GM23248 (cell line): ENCODE data around the gene CCDC158. TPM values are rescaled to one million over a fixed set of nuclear protein-coding genes. Genes with fewer than 3 reads are reported as not detected.

ENCODE experiments used
- DNase-seq: peaks from one replicate; pipeline ENCODE4 v3.0.0-alpha.2; 2015
- H2AFZ ChIP-seq: fragments of 200-600 bp; sonication (generic); 2 replicates; pipeline ENCODE4 v1.6.1; 2016; ENCODE audit warnings: antibody characterized with exemption
- H3F3A ChIP-seq: fragments of 200-600 bp; sonication (generic); 2 replicates; pipeline ENCODE4 v1.6.1; 2016; ENCODE audit warnings: mild to moderate bottlenecking, antibody characterized with exemption, mixed run types; ENCODE audit not compliant: insufficient read depth
- H3K27ac ChIP-seq: fragments of 200-600 bp; sonication (generic); 2 replicates; pipeline ENCODE4 v1.5.1; 2016; ENCODE audit warnings: mild to moderate bottlenecking
- H3K27me3 ChIP-seq: fragments of 200-600 bp; sonication (generic); replicated peaks from 2 replicates; pipeline ENCODE4 v1.6.1; 2016; ENCODE audit warnings: mild to moderate bottlenecking; ENCODE audit not compliant: insufficient read depth
- H3K36me3 ChIP-seq: fragments of 200-600 bp; sonication (generic); 2 replicates; pipeline ENCODE4 v1.6.1; 2016; ENCODE audit warnings: low read depth, mild to moderate bottlenecking
- H3K4me1 ChIP-seq: fragments of 200-600 bp; sonication (generic); 2 replicates; pipeline ENCODE4 v1.6.1; 2016; ENCODE audit warnings: mild to moderate bottlenecking; ENCODE audit not compliant: insufficient read depth
- H3K4me2 ChIP-seq: fragments of 200-600 bp; sonication (generic); one replicate; pipeline ENCODE4 v1.6.1; 2016; ENCODE audit warnings: mild to moderate bottlenecking; ENCODE audit not compliant: unreplicated experiment
- H3K4me3 ChIP-seq: fragments of 200-600 bp; sonication (generic); 2 replicates; pipeline ENCODE4 v1.5.1; 2016; ENCODE audit warnings: mild to moderate bottlenecking
- H3K79me2 ChIP-seq: fragments of 200-600 bp; sonication (generic); 2 replicates; pipeline ENCODE4 v1.6.1; 2016; ENCODE audit warnings: mild to moderate bottlenecking; ENCODE audit not compliant: insufficient read depth
- H3K9ac ChIP-seq: fragments of 200-600 bp; sonication (generic); 2 replicates; pipeline ENCODE4 v1.6.1; 2016; ENCODE audit warnings: mild to moderate bottlenecking
- H3K9me2 ChIP-seq: fragments of 200-600 bp; sonication (generic); 2 replicates; pipeline ENCODE4 v1.6.1; 2016; ENCODE audit warnings: mixed run types, mild to moderate bottlenecking, moderate library complexity; ENCODE audit not compliant: insufficient read depth
- H3K9me3 ChIP-seq: fragments of 200-600 bp; sonication (generic); one replicate; pipeline ENCODE4 v1.6.1; 2017; ENCODE audit warnings: low read depth
- H4K20me1 ChIP-seq: fragments of 200-600 bp; sonication (generic); 2 replicates; pipeline ENCODE4 v1.6.0; 2016; ENCODE audit not compliant: insufficient read depth
- EZH2 ChIP-seq: fragments of 200-600 bp; sonication (generic); IDR thresholded peaks from 2 replicates; pipeline ENCODE4 v1.6.1; 2018; ENCODE audit warnings: antibody characterized with exemption, mild to moderate bottlenecking; ENCODE audit not compliant: insufficient read depth, poor library complexity, severe bottlenecking
- EZH2phosphoT487 ChIP-seq: fragments of 200-600 bp; sonication (generic); IDR thresholded peaks from 2 replicates; pipeline ENCODE4 v1.6.1; 2018; ENCODE audit warnings: antibody characterized with exemption, moderate library complexity, mild to moderate bottlenecking, low read depth; ENCODE audit not compliant: insufficient read depth
- WGBS, 2 experiments: methylation state at CpG; one replicate each; pipeline ENCODE4 v1.1.6; 2015 to 2017; ENCODE audit warnings: low lambda C conversion rate in 2 of 2, low coverage in 1 of 2; ENCODE audit errors: missing lambda C conversion rate in 2 of 2; 5-methylcytosine and 5-hydroxymethylcytosine counted together
- in situ Hi-C: fragments of 300-500 bp; cut with MboI; formaldehyde crosslinking; loops from 2 replicates; pipeline ENCODE4 v1.15.0; 2020
- polyA plus RNA-seq: library from polyadenylated mRNA; unstranded; fragments of >200 nt; fragmentation: Nextera tagmentation; extraction: Ambion mirVana; gene quantifications from 2 replicates; pipeline ENCODE4 v1.2.1, GENCODE V29; 2016
- total RNA-seq: library from RNA; depleted of rRNA; stranded (reverse); fragments of >200 nt; shearing (Covaris generic); gene quantifications from 2 replicates; pipeline ENCODE4 v1.2.3, GENCODE V29; 2014

CCDC158 gene
- total and polyA plus RNA-seq, 2 experiments from 2014 or later, result 0.14 TPM; not detected in 1

DNA sequence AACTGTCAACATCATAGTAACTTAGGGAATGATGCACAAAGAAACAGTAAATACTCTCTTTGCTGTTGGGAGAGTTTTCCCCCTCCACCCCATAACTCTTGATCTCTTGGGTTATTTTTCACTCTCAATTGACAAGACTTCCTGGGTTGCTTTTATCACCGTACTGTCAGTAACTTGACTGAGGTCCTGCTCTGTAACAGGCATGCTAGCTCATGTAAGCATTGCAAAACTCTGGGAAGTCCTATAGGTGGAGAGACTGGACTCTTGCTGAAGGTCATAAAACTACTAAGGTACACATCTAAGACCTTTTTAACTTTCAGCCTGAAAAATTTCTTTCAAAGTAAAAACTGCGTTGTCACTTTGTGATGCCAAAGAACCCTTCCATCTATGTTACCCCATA is 25.0 kb upstream of the CCDC158 start:
- no peak overlapping the region for H3K9ac ChIP-seq
- no peaks in the 10 kb centered on the region for H4K20me1 ChIP-seq
- H2AFZ ChIP-seq, result no peak overlapping the region
- 83 to 91% methylated on average over 2 of the region's 2 CpGs for WGBS, 2 experiments
- DNase-seq, result no peak
- H3K4me2 ChIP-seq, result no peak overlapping the region
- no peaks in the 10 kb centered on the region for H3K36me3 ChIP-seq
- H3K4me1 ChIP-seq, result no peaks in the 10 kb centered on the region
- in situ Hi-C loops, result no loop called here
- TF ChIP-seq EZH2 (no peak), EZH2phosphoT487 (no peak)
- no peaks in the 10 kb centered on the region for H3K79me2 ChIP-seq
- H3K4me3 ChIP-seq, result no peak overlapping the region
- peaks cover 6% of the 10 kb centered on the region for H3K27me3 ChIP-seq
- H3F3A ChIP-seq, result no peaks in the 10 kb centered on the region
- no peak overlapping the region for H3K27ac ChIP-seq
- no peaks in the 10 kb centered on the region for H3K9me3 ChIP-seq
- no peaks in the 10 kb centered on the region for H3K9me2 ChIP-seq

DNA sequence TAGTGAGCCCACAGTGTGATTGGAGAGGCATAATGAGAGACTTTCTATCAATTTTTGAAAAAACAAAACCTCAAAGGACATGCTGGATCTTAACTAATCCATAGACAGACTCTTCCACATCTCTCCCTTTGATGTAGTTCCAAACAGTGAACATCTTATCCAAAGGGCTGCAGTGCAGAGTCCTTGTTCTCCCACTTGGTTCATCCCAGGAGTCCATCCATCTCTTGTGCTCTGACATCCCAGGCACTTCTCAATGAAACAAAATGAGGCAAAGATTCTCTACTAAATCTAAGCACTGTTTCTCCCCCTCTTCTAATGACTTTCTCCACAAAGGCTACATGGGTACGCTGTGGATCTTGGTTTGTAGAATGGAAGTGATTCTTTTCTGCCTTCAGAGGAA is 22.4 kb upstream of the CCDC158 start:
- no peak for TF ChIP-seq EZH2phosphoT487
- Histone ChIP-seq H3K27ac (no peak overlapping the region), H3K4me2 (no peak overlapping the region), H3K79me2 (no peaks in the 10 kb centered on the region), H3K4me3 (no peak overlapping the region), H3K4me1 (no peaks in the 10 kb centered on the region), H3K9me3 (no peaks in the 10 kb centered on the region), H3K36me3 (no peaks in the 10 kb centered on the region), H3K9ac (no peak overlapping the region), H4K20me1 (no peaks in the 10 kb centered on the region), H3F3A (no peaks in the 10 kb centered on the region), H2AFZ (no peak overlapping the region), H3K27me3 (no peaks in the 10 kb centered on the region), H3K9me2 (no peaks in the 10 kb centered on the region)
- WGBS, 2 experiments, result 70 to 77% methylated on average over 1 of the region's 1 CpG
- DNase-seq, result no peak
- in situ Hi-C loops, result no loop called here

DNA sequence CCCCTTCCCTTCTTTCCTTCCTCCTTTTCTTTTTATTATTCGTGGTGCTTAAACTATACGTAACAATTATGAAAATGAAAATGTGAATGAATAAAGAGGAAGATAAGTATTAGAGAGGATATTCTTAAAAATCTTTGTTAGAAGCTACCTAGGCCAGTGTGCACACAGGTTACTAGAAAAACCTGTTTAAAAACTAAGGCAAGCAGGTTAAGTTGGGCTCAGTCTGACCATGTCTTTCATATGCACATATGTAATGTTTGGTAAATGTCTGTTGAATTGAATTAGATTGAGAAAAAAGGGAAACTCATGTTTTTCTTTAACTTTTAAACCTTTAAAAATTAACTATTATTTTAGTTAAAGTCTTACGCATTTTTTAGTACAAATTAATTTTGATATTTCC is 21.9 kb upstream of the CCDC158 start:
- in situ Hi-C loops, result no loop called here

DNA sequence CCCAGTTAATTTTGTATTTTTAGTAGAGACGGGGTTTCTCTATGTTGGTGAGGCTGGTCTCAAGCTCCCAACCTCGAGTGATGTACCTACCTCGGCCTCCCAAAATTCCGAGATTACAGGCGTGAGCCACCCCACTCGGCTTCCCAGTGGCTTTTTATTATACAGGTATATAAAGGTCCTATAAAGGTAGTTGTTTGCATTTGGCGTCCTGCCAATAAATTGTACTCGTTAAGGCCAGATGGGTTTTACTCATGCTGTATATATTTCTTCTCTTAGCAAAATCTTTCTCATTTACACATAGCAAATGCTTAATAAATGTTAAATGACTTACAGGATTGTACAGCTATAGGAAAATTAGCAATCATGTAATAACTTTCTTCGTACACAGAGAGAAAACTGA is 20.9 kb upstream of the CCDC158 start:
- no peaks in the 10 kb centered on the region for H4K20me1 ChIP-seq
- DNase-seq, result no peak
- no peak overlapping the region for H3K4me2 ChIP-seq
- H2AFZ ChIP-seq, result no peak overlapping the region
- H3K79me2 ChIP-seq, result no peaks in the 10 kb centered on the region
- no peak for TF ChIP-seq EZH2phosphoT487
- no peak for TF ChIP-seq EZH2
- no peaks in the 10 kb centered on the region for H3K9me3 ChIP-seq
- H3K4me3 ChIP-seq, result no peak overlapping the region
- H3K36me3 ChIP-seq, result no peaks in the 10 kb centered on the region
- H3K9me2 ChIP-seq, result no peaks in the 10 kb centered on the region
- H3K27ac ChIP-seq, result no peak overlapping the region
- WGBS, 2 experiments, result 68 to 73% methylated on average over 8 to 9 of the region's 9 CpGs
- no peaks in the 10 kb centered on the region for H3K27me3 ChIP-seq
- no peaks in the 10 kb centered on the region for H3F3A ChIP-seq
- H3K9ac ChIP-seq, result no peak overlapping the region
- in situ Hi-C loops, result no loop called here
- no peaks in the 10 kb centered on the region for H3K4me1 ChIP-seq

More for the DNA sequence above, 21.9 kb upstream of the CCDC158 start:
- no peaks in the 10 kb centered on the region for H3K9me2 ChIP-seq
- no peaks in the 10 kb centered on the region for H3K36me3 ChIP-seq
- no peaks in the 10 kb centered on the region for H4K20me1 ChIP-seq
- H3K79me2 ChIP-seq, result no peaks in the 10 kb centered on the region
- WGBS, 2 experiments, result 81 to 86% methylated on average over 3 of the region's 3 CpGs
- no peak for TF ChIP-seq EZH2phosphoT487
- TF ChIP-seq EZH2, result no peak
- no peaks in the 10 kb centered on the region for H3F3A ChIP-seq
- no peak overlapping the region for H3K4me2 ChIP-seq
- DNase-seq, result no peak
- H3K27me3 ChIP-seq, result no peaks in the 10 kb centered on the region
- no peak overlapping the region for H2AFZ ChIP-seq
- H3K4me1 ChIP-seq, result no peaks in the 10 kb centered on the region
- no peaks in the 10 kb centered on the region for H3K9me3 ChIP-seq
- no peak overlapping the region for H3K4me3 ChIP-seq
- no peak overlapping the region for H3K27ac ChIP-seq
- H3K9ac ChIP-seq, result no peak overlapping the region

DNA sequence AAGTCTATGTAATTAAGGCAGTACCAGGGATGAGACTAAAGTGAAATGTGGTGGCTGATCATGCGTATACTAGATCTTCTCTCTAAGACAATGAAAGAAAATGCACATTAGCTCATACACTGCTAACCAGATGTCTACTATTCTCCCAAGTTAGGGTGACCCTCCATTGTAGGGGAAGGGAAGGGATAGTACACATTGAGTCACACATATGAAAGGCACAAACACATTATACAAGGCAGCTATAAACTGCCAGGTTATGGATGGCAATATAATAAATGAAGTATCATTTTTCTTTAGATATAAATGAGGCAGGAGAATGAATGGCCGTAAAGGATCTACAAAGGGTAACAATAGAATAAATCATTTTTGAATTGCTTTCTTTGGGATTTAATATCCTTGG is 18.6 kb upstream of the CCDC158 start:
- 65 to 72% methylated on average over 2 of the region's 2 CpGs for WGBS, 2 experiments
- Histone ChIP-seq H2AFZ (no peak overlapping the region), H3K79me2 (no peaks in the 10 kb centered on the region), H3K9me2 (no peaks in the 10 kb centered on the region), H3K36me3 (no peaks in the 10 kb centered on the region), H3F3A (peaks cover 12% of the 10 kb centered on the region; the same call in 1 of the 2 replicates), H3K4me3 (no peak overlapping the region), H3K9me3 (no peaks in the 10 kb centered on the region), H3K4me2 (no peak overlapping the region), H3K9ac (no peak overlapping the region), H3K4me1 (peaks cover 16% of the 10 kb centered on the region), H3K27ac (no peak overlapping the region), H3K27me3 (no peaks in the 10 kb centered on the region), H4K20me1 (no peaks in the 10 kb centered on the region)
- in situ Hi-C loops, result no loop called here
- no peak for DNase-seq
- TF ChIP-seq EZH2 (no peak), EZH2phosphoT487 (no peak)
